ENCODE measurements around the gene KCND2.
"Not testable (repeated sequence)": the region's sequence is repeated elsewhere in the genome, so short reads cannot be mapped to it uniquely, and the experiment has no call there.

The KCND2 gene

DNA sequence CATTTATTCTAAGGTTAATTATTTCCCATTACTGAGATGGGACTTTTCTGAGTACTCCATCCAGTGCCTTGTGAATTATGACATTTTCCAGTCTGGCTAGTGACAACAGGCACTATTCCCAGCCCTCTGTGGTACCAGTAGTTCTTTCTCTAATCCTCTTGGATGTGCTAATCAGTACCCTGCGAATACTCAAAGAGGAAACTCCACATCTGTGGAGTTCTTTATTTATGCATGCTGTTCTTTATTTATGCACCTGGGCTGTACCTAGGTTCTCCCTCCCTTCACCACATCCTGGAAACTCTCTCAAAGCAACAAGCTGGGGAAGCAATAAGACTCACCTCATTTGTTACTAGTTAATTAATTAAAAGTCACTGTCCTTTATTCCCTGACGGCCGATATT is 501.5 kb downstream of the KCND2 start:
- DNase-seq = no peak

DNA sequence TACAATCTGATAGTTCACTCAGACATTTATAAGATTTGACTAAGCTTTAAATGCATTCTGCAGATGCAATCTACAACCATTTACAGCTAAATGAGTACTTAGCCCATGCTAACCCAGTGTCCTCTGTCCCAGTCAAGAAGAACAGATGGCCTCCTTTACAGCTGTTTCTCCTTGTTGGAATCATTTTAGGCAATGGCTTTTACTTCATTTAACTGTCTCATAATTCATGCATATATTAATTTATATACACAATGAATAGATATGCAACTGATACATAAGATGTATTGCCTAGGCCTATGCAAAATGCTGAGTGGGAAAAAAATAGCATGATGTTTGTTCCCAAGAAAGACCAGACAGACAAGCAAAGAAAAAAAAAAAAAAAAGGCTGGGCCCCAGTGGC is 502.8 kb downstream of the KCND2 start:
- DNase-seq = no peak

DNA sequence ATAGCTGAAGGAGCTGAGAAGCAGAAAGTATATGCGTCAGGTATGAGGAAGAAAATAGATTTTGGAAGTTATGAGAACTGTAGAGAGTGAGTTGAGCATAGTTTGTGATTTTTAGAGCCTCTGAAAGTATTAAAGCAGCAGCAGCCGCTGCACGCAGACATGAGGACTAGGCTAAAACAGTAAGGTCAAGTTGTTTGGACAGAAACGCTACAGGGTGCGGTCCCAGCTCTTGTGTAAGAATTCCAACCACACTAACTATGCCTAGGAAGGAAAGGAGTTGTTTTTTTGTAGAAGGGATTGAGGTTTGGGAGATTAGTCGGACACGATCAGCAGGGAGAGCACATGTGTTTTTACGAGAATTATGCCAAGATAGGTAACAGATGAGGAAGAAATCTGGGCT is 506.1 kb downstream of the KCND2 start:
- DNase-seq = not testable (repeated sequence)

DNA sequence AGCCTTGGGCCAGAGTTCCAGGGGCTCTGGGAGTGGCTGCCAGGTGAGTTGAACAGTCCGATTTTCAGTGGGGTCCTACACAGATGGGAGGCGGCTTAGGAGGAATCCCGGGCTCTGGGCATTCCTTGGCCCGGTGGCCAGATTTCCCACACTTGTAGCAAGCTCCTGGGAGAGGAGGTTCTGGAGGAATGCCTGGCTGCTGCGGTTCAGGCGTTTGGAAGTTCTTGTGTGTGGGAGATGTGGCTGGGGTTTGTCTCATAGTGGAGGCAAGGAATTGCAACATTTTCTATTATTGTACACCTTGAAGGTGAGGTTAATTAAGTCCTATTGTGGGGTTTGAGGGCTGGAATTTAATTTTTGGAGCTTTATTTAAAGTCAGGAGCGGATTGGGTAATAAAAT is 507.5 kb downstream of the KCND2 start:
- not testable (repeated sequence) for DNase-seq

DNA sequence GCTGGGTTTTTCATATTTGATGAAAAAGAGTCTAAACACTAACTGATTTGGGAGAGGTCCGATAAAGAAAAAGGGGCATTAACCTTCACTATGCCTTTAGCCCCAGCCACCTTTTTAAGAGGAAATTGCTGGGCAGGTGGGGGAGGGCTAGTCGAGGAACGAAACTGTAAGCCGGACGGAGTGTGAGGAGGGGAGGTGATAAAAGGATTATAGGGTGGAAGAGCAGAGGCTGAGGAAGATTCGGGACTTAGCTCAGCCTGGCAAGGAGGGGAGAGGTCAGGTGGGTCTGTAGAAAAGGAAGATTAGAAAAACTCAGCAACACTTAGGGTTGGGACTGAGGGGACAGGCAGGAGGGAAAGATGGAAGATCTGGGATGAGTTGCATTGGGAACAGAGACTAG is 508.0 kb downstream of the KCND2 start:
- DNase-seq = no peak

DNA sequence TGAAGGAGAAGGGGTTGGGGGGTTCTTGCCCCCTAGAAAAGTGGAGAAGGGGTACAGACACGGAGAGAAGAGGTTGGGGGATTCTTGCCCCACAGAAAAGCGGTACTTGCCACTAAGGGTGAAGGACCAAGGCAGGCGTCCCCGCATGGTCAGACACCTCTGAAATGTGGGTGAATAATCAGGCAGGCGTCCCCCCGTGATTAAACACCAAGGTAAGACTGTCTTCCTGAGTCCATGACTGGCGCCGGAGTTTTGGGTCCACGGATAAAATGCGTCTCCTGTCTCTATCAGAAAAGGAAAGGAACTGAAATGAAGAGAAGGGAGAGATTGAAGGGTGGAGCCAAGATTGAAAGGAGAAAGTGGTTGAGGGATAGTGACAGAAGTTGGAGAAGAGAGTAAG is 508.9 kb downstream of the KCND2 start:
- not testable (repeated sequence) for DNase-seq

DNA sequence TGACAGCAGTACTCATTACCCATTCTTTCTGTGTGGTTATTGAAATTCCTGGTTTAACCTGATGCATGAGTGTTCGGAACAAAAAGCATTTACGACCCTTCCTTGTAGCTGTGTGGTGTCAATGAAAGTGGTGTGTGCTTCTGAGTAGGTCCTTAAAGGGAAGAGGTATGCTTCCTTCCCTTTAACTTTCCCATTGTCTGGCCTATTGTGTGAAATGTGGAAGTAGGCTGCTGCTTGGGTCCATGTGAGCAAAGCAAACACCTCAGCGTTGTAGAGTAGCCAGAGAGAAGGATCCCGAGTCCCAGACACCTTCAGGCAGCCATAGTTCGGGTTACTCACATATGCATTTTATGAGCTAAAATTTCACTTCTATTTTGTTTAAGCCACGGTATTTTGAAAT is 510.3 kb downstream of the KCND2 start:
- DNase-seq = no peak

DNA sequence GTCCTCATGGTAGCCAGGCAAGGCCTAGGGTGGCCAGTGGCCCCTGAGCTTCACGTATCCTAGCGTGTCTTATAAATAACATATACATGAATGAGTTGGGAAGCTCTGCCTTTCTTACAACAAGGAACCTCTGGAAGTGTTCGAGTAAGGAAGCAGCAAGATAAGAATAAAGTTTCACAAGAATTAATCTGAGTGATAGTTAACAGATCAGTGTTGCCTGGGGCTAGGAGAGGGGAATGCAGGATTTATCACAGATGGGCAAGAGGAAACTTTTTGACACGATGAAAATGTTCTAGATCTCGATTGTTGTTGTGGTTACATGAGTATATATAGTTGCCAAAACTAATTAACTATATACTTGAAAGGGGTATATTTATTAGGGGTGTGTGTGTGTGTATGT is 510.7 kb downstream of the KCND2 start:
- no peak for DNase-seq

DNA sequence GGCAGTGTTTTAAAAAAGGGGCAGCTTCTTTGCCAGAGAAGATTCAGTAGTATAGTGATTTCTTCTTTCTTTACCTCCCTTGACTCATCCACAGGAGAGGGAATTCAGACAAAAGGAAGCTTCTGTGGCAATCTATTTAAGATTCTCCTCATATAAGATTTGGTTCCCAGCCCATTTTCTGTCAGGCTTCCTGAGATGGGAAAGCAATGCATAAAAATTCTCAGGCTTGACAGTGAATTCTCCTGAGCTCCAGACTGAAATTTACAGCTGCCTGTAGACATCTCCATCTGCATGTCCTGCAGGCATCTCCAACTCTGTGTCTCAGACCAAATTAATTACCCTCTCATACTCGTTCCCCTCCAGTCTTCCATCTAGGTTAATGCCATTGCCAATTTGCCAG is 512.1 kb downstream of the KCND2 start:
- DNase-seq = no peak

DNA sequence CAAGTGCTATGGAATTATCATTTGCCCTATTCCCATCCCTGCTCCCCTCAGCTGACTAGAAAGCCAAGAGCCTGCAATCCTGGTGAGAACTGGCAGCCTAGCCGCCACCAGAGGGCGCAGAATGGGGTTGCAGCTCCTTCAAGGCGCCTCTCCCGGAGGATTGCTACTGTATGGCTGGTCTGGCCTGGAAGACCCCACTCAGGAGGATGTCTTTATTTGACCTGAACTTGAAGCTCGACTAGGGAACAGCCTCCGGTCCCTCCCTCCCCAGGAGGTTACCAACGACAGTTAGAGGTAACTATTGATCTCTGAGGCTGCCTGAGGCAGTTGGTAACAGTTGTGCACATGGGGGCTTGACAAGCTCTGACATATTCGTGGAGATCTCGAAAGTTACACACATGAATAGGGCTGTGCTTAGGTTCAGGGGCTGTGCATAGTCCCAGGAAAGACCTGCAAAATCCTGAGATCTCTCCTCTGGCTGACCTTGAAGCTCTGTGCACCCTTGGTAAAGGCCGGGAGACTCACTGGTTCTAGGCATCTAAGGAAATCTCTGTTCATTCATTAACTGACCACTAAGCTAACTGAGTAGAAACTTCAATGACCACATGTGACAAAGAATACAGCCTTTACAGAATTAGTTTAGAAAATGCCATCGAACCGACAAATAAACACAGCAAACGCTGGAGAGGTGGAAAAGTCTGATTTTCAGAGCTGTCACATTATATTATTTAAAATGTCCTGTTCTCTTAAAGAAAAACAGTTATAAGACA is 519.3 kb downstream of the KCND2 start:
- DNase-seq = peak; percentile 77

DNA sequence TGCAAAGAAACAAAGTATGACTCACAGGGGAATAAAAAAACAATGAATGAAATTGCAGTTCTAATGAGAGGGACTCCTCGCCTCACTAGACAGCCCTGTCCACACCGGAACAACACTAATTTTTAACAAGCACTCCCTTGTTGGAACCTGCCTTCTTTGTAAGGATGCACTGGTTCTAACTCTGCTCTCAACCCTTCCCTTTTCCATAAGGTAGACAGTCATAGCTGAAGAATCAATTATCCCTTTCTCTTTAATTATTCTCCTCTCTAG is 519.8 kb downstream of the KCND2 start:
- DNase-seq = no peak

DNA sequence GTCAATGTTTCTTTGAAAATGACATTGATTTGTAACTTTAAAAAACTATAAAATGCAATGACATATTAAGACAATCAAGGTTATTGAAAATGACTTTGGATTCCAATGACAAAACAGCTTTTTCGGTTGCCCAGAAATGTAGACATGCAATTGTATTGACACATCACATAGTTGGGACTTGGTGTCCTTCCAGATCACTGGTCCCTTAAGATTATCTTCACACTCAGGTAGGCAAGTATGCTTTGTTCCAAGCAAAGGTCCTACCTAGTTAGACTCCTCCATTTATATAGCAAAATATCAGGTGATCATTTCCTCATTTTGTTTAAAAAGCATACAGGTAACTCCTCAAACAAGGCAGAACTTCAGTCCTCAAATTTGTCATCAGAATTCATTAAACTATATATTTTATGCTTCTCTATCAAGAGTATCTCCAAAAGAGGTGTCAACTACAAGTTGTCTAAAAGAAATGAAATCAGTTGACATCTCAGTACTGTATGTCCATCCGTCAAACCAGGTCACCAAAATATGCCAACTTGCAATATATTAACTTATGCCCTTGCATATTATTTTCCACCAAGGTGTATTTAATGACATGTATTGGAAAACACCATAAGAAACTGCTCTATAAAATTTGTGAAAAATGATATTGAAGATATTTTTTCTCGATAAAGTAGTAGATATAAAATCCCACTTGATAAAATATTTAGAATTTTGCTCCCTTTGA is 520.4 kb downstream of the KCND2 start:
- no peak for DNase-seq

DNA sequence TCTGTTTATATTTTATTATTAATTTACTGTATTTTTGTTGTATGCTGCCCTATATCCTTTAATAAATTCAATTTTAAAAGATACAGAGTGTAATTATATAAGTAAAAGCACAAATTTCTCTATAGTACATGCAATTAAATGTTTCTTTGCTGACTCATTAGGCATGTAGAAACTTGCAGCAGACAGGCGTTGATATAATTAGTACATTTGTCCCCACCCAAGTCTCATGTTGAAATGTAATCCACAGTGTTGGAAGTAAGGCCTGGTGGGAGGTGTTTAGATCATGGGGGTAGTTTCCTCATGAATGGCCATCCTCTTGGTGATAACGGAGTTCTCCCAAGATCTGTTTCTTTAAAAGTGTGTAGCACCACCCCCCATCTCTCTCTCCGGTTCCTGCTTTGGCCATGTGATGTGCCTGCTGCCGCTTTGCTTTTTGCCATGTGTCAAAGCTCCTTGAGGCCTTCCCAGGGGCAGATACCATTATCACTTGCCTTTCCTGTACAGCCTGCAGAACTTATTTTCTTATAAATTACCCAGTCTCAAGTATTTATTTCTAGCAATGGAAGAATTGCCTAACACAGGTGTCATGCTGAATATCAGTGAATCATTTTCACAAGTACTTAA is 521.2 kb downstream of the KCND2 start:
- DNase-seq = no peak

DNA sequence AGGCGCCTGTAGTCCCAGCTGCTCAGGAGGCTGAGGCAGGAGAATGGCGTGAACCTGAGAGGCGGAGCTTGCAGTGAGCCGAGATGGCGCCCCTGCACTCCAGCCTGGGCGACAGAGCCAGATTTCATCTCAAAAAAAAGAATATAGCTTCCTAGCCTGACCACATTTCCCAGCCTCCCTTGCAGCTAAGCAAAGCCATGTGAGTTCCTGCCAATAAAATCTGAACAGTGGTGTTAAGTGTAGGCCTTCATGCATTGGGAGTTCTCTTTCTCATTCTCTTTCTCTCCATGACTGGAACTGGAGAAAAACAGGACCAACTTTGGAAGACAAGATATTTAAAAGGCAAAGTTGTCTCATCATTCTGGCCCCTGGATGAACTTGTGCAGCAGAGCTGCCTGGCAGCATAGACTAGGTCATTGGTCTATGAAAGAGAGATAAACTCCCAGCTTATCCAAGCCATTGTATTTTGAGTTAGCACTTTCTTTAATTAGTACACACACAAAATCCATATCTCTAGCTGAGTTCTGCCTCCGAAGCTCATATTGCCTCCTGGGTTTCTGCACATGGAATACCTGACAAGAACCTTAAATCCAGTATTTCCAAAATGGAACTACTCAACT is 524.2 kb downstream of the KCND2 start:
- DNase-seq = no peak

DNA sequence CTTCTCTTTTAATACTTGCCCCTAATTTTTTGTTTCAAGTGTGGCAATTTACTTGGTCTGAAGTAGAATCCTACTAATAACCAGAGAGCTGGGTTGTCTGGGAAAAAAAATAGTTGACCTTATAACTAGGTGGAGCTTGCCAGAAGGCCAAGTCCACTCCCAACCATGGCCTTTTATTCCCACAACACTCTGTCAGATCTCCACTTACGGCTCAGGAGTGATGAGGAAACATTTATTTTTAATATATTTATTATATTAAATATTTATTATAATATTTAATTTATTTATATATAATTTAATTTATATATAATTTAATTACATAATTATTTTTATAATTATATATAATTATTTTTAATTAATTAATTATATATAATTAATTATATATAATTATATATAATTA is 526.2 kb downstream of the KCND2 start:
- DNase-seq = no peak
